Measurements from ENCODE around the gene NABP1.

Gene NABP1

DNA sequence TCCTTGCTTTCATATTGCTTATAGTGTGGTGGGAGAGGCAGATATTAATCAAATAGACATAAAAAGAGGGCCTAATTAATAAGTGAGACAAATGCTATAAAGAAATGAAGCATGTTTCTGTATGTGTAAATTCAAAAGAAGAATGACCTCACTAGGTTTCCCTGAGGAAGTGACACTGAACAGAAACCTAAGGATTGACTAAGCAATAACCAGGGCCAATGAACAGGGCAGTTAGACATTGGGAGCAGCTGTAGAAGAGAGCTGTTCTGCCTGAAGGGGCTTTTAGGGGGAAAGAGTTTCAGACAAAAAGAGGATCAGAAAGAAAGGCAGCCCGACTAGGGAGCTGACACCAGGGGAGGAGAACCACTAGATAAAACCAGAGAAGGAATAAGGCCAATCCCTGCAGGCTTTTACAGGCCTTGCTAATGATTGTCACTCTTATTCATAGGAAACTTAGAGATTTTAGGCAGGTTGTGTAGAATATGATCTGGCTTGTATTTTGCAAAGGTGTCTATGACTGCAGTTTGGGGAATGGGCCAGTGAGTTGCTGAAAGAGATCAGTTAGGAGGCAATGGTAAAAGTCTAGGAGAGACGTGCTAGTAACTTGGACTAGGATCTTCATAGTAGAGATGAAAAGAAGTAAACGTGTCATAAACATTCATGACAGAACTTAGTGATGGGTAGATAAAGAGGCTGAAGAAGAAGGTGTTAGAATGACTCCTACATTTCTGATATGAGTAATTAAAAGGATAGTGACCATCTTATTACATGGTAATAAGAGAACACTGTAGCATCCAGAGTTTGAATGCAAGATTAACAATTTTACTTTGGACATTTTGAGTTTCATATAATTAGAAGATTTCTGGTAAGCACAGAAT, 26.8 kb upstream of the NABP1 start:
- DNase-seq: no peak

GRCh38 chr2:191653667-191654391, 24.1 kb upstream of the NABP1 start:
- no peak for DNase-seq

GRCh38 chr2:191656391-191656790, 21.5 kb upstream of the NABP1 start:
- DNase-seq: no peak

DNA sequence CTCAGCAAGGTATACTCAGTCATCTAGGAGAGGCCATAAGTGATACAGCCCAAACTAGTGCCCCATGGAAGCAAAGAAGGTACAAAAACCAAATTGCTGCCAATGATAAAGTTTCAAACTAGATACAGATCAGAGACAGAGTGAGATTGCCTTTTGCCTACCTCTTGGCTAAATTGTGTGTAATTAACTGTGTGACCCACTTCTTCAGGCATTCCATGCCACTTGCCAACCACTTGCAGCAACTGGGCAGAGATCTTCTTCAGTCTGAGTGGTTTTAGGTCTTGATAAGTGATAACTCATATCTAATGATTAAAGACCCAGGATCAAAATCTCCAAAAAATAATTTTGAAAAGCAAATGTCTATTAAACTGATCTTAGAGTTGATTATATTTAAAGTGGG, 21.1 kb upstream of the NABP1 start:
- no peak for DNase-seq

DNA sequence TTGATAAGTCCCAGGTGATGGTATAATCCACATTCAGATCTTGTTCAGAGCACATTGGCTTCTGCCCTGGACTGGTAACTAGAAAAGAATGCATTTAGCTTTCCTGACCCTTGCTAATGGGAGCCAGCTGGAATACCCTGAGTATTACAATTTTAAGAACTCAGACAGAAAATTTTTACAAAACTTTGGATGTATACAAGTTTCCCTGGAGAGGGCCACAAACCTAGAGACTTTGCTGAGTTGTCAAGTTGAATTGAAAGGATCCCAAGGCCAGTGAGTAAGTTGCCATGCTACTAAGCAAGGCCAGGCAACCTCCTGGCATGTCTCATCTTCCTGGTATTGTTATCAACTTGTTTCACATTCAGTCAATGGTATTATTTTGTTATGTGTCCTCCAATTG, 20.0 kb upstream of the NABP1 start:
- no peak for DNase-seq

DNA sequence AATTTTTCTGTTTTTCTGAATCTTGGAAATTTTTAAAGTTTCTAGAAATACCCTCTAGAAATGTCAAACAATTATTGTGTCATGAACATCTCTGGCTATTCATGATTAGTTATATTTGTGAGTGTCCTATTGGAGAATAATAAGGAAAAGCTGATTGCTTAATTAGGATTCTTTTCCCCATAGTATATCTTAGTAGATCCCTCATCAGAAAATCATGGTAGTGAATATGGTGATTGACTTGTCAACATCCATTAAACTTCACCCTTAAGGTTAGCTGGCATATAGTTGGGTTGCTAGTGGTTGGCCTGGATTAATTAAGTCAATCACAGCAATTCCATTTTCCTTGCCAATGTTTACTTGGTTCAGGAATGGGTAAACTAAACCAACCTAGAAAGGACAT, 18.7 kb upstream of the NABP1 start:
- DNase-seq: no peak

GRCh38 chr2:191660575-191660974, 17.4 kb upstream of the NABP1 start:
- DNase-seq: no peak

DNA sequence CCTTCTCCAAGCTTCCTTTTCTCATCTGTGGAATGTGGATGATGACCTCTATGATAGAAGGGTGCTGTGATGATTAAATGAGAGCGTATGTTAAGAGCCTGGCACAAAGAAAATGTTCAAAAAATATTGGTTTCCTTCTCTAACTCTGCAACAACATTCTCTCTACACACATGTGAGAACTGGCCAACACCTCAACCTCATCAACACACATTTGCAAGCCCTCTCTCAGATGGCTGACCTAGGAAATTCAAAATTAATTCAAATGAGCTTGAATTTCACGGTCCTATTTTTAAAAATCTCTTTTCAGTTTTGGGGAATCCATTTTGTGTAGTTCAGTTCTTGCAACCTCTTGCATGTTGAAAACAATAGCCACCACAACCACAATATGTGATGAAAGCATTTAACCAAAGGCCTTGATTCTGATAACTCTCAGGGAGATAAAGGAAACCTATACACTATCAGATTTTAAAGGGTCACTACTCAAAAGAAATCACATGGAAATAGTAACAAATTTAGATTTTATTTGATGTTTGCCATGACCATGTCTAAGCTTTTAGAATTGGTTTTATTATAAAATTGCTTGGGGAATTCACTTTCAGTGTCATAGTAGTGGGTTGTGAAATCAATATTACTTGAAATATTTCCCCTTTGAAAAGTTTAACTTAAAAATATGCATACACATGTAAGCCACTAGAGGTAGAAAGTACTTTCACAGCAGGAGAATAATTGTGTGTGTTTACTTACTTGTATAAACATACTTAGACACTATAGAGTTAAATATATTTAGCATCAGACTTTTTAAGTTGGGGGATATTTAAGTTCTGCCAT, 16.6 kb upstream of the NABP1 start:
- no peak for DNase-seq

DNA sequence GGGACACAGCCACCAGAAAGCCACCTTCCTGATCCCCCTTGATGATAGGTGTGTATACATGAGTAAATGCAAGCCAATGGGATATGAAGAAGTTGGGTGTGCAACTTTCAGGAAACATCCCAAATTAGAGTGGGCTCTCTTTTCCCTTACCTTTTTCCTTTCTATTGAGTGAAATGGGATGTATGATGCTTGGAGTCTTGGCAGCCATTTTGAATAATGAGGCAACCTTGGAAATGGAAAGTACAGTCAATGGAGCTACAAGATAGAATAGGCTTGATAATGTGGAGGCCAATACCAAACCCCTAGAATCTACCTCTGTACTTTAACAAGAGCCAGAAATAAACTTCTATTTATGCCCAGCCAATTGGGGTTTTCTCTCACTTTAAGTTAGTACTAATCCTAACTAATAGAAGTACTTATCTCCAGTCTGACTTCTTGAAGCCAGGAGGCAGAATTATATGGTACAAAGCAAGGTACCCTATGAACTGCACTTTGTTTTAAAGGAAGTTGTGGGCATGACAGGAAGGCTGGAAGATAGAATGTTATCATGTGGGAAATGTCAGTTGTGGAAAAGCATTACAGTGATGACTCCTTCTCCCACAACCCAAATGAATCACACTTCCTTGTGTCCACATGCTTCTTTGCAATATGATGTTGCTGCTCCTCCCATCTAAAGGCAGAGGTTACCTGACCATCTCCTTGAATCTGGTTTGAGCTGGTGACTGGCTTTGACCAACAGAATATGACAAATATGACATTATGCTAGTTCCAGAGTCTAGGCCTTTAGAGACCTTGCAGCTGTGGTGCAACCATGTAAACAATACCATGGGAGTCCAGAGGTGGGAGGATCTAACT, 12.9 kb upstream of the NABP1 start:
- DNase-seq: no peak

DNA sequence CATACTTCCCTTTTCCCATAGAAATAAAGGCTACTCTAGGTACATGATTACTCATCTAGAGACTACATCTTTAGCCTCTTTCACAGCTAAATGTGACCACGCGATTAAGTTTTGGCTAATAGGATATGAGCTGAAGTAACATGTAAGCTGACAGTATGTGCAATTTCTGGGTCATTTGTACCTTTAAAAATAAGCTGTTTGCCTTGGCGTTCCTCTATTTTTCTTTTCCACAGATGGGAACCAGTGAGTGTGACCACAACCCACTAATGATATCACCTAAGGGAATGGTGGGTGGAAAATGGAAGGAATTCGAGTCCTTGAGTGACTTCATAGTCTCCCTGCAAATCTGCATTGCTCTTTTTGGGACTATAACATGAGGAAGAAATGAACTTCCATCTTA, 11.7 kb upstream of the NABP1 start:
- DNase-seq: no peak

DNA sequence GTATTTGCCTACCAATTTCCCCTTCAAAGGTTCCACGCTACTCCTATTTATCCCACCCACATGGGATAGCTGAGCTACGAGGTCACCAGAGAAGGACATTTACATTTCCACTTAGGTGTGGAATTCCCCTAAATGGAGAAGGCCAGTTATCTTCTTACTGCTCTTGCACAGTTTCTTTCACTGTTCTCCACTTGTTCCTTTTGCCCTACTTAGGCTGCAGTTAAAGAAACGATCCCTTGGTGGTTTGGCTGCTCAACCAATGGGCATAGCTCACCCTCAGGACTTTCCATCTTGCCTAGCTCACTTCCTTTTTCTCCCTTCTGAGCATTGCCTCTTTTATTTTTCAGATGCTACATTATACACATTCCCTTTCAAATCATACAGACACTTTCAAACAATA, 11.2 kb upstream of the NABP1 start:
- DNase-seq: no peak

DNA sequence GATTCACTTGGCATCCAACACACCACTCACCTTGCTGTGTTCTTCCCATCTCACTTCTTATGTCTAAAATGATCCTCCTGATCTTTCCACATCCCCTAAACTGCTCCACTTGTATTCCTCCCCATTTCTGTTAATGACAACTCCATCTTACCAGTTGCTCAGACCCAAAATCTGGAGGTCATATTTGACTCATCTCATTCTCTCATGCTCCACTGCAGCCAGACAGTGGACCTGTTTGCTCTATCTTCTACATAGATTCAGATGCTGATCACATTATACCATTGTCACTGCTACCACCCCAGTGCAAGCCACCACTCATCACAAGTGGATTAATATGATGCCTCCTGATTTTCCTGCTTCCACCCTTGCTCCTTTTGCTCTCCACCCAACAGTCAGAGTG, 7.9 kb upstream of the NABP1 start:
- no peak for DNase-seq

DNA sequence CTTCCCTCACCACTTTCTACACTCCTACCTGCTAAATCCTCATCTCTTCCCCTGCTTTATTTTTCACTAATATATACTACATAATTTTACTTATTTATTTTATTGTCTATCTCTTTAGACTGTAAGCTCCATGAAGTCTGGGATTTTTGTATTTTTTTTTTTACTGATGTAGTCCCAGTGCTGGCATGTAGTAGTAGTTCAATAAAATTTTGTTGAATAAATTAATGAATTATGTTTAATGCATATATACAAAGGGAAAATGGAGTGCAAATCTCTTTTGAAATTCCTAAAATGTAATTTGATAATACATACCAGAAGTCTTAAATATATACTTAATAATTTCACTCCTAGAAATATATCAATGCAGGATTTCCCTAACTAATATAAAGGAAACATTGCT, 7.1 kb upstream of the NABP1 start:
- no peak for DNase-seq

GRCh38 chr2:191675807-191676721, 1.9 kb upstream of the NABP1 start:
- DNase-seq: peak; percentile 76

- DNase-seq: peak; percentile 52
Observed at GRCh38 chr2:191676790-191677645, 918 bp upstream of the NABP1 start.

- peak; percentile 63 for DNase-seq
Observed at GRCh38 chr2:191678437-191679100, 633 bp downstream of the NABP1 start.

DNA sequence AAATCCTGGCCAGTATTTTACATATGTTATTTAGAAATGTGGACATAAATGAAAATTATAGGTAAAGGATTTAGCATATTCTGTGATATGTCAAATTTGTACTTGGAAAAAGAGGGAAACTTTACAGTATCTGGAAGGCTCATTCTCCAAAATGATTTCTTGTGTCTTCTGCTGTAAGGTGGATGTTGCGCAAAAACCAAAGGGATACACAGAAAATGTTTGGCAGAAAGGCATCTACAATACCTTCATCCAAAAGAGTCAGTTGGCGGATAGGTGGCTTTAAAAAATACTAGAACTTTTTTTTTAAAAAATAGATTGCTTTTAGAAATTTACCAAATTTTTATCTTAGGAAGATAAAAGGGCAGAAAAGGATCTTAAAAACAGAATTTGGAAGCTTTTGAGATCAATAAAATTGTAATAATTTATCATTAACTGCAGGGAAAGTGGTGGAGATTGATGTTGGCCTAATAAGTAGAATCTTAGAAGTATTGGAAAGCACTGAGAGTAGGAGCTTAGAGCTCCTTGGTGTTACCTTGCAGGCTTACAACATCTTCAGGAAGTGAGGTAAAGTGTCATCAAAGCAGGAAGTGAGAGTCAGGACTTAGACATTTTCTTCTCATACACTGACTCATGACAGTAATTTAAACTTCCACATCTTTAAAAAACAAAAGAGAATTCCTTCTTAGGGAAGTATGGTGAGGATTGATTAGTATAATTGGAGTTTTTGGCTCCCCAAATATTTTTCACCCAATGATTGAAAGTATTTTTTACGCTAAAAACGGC, 2.1 kb downstream of the NABP1 start:
- DNase-seq: peak; percentile 7

DNA sequence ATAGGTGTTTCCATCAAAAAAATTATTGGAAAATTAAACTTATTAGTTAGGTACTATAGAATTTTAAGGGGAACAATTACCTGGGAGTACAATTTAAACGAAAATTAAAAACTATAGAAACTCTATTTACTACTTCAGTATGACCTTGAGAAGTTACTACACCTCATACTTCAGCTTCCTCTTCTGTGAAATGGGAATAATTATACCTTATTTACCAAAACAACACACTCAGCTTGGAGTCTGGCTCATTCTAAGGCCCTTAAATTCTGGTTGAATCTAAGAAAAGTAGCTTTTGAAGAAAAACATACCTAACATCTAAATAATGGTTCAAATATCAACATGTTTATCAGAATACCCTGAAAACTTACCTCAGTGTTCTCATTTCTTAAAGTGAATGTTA, 2.7 kb downstream of the NABP1 start:
- DNase-seq: no peak

DNA sequence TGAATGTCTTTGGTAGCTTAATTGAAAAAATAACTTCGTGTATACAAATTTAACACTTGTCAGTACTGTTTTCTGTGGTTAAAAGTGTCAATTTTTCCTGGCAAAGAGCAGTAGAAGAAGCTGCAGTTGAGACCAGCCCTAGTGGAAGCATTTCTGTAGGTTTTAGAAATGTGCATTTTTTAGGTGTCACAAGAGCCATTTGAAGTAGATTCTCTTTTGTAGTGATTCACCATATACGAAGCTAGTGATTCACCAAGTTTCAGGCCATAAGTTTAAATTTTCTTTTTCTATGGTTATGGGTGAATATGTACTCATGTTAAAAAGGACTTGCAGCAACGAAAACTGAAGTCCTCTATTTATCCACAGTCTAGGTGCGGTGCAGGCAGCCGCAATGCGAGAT, 4.2 kb downstream of the NABP1 start:
- no peak for DNase-seq
